Subcutaneous adipose tissue (tissue), 4 donors: ENCODE data around the gene SPRTN. TPM values are rescaled to one million over a fixed set of nuclear protein-coding genes. Genes with fewer than 3 reads are reported as not detected.

Experiments
- CTCF ChIP-seq: fragments of 450-650 bp; IDR thresholded peaks from one replicate; pipeline ENCODE4 v1.5.1; 2016; ENCODE audit warnings: low read depth, mild to moderate bottlenecking, control low read depth, antibody characterized with exemption, moderate library complexity
- total RNA-seq, 4 donors: library from RNA; depleted of rRNA; stranded (reverse); fragments of >200 nt; gene quantifications; one replicate each; pipeline ENCODE4 v1.1.0, GENCODE V29; 2016

SPRTN gene
- total RNA-seq, 4 donors from 2014 or later, result 9.4 to 17.6 (median 15.9) TPM

DNA sequence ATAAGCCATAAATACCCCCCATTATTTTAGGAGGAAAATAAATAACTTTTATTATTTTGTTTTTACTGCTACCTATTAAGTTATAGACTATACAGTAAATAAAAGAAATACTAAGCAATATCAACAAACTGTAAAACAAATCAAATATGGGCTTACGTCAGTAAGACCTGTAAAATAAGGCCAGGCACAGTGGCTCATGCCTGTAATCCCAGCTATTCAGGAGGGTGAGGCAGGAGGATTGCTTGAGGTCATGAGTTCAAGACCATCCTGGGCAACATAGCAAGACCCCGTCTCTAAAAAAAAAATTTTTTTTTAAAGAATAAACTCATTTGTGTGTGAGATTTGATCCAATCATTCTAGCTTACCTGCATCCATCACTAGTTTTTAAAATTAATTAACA, 66.2 kb downstream of the SPRTN start:
- TF ChIP-seq CTCF, result no peak

Other genes with a start within 250 kb of the SPRTN start
- gene TRIM67, start 176.2 kb upstream of the SPRTN start, total RNA-seq, result 1 to 10 TPM in 1 of 4 donors, under 1 TPM in 3; under 0.01 to 1.3 (median 0.25) TPM
- gene GNPAT, start 97.1 kb upstream of the SPRTN start, total RNA-seq, result 10 to 100 TPM; 34.8 to 55.4 (median 37.5) TPM
- gene EXOC8, start 441 bp upstream of the SPRTN start, total RNA-seq, result 10 to 100 TPM; 13.9 to 19.7 (median 16.0) TPM
- 10 to 100 TPM; 30.9 to 50.2 (median 46.5) TPM for gene EGLN1, start 84.0 kb downstream of the SPRTN start, total RNA-seq
- gene TSNAX, start 190.4 kb downstream of the SPRTN start, total RNA-seq, result 10 to 100 TPM; 26.8 to 41.0 (median 35.3) TPM